GM19193 (cell line): ENCODE measurements around the gene PDZD8.

Experiments used
- POLR2A ChIP-seq: IDR thresholded peaks from 4 replicates; pipeline ENCODE4 v1.6.1; 2011; ENCODE audit not compliant: insufficient read depth, insufficient read length; ENCODE audit errors: extremely low read depth

The PDZD8 gene

DNA sequence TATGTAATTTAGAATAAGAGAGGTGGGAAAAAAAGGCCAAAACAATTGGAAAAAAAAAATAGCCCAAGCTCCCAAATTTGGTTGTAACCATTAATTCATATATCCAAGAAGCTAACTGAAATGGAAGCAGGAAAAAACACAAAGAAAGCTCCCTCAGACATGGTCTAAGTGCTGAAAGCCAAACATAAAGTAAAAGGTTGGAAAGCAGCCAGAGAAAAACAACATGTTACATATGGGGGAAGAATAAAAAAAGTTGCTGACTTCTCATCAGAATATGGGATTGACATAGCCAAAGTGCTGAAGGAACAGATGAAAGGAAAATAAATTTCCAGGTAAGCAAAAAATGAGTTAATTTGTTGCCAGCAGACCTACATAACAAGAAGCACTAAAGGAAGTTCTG is 40.3 kb downstream of the PDZD8 start:
- no peak for TF ChIP-seq POLR2A

DNA sequence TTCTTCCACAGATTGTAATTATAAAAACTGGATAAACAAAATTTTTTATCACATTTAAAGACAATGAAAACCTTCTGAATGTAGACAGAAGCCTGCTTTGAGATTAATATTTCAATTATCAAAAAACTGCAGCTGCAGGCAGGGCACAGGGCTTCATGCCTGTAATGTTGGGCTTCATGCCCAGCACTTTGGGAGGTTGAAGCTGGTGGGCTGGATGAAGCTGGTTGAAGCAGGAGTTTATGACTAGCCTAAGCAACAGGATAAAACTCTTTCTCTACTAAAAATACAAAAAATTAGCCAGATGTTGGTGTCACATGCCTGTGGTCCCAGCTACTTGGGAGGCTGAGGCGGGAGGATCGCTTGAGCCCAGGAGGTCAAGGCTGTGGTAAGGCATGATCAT is 41.2 kb downstream of the PDZD8 start:
- no peak for TF ChIP-seq POLR2A

DNA sequence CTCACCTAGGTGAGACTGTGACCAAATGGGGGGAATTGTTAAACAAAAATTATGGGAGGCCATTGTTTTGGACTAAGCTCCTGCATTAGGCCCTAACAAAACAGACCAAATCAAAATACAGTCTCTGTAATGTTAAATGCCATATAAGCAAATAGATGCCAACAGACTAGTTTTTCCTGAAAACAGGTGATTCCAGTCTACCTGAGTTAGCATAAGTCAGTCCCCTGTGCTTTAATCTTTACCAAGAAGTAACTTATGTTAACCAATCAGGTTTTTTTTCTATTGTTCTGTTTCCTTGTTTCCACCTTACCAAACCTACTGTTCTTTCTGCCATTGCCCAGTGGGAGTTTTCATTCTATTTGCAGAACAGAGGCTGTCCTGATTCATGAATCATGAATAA is 48.0 kb downstream of the PDZD8 start:
- TF ChIP-seq POLR2A = no peak

DNA sequence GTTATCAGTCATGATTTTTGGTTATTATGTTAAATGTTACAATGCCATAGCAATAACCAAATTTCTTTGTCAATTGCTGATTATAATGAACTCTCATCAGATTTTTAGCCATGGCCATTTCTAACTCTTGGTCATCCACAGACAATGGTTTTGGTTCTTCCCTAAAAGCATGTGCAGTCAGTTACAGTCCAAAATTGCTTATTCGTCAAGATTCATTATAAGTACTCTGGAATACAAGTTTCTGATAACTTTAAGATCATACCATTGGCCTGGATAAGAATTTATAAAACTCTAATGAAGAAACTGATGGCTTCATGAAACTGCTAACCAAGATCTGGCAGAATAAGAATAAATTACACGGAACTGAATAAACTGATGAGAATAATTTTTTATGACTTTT is 50.9 kb downstream of the PDZD8 start:
- TF ChIP-seq POLR2A = no peak

DNA sequence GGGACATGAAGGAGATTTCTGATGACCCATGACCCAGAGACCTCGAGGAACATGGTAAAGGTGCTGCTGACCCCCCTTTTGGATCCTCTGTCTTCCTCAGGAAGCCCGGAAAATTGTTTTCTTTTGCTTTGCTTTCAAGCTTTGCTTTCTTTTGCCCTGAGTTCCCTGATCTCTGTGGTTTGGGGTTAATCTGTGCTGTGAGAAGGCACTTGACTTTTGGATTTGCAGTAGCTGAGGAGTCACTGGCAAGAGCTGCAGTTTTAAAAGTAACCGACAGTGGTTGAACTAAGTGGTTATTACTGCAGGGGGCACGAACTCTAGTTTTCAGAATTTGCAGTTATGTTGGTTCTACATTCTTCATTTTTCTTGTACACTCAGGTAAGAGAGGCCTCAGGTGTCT is 53.0 kb downstream of the PDZD8 start:
- TF ChIP-seq POLR2A = no peak

DNA sequence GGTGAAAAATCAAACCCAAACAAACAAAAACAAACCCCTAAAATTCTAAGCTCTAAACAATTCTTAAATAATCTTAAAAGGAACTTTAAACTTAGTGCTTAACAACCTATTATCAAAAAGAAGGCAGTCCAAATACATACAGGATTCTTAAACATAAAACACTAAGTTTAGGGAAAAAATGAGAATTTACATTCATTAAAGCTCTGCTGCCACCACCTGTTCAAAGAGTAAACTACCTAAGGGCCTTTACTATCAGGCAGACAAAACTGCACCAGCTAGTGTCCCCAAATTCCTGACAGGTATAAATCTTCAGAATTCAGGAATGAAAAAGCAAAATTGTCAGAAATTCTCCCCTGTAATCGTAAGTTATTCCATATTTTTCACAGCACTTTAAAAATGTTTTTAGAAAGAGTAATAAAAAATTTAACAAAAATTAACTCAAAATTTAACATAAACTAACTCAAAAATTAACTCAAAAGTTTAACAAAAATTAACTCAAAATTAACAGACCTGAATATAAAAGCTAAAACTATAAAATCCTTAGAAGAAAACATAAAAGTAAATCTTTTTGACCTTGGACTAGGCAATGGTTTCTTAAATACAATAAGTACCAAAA is 55.1 kb downstream of the PDZD8 start:
- TF ChIP-seq POLR2A = no peak

DNA sequence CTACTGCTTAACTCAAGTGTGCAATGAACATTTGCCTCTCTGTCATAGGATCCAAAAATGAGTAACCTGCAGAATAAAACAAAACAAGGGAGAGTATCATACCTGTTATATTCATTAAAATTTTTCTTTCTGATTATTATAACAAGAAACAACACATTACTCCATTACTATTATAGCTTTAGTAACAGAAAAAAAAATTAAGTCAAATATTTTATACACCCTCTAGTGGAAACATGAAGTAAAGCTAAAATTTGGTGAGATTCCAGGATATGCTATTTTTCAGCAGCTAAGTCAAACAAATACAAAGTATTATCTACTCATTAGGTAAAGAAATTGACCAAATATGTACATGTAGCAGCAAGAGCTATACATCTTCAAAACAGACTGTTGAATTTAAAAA is 56.3 kb downstream of the PDZD8 start:
- TF ChIP-seq POLR2A = no peak

DNA sequence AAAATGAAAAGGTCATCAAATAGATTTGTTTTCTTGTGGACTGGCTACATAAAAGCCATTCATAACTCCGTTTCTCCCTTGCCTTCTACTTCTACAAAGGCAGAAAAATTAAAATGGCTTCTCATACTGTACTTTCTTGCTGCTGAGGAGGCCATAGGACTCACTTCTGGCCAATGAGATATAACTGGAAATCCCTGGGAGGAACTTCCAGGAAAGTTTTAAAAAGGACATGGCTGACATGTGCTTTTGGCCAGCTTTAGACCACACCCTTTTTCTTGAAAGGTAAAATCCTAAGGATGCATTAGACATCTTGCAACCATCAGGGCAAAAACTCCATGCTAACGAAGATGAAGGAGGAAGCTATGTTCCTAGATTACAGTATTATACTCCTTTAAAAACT is 58.5 kb downstream of the PDZD8 start:
- no peak for TF ChIP-seq POLR2A

DNA sequence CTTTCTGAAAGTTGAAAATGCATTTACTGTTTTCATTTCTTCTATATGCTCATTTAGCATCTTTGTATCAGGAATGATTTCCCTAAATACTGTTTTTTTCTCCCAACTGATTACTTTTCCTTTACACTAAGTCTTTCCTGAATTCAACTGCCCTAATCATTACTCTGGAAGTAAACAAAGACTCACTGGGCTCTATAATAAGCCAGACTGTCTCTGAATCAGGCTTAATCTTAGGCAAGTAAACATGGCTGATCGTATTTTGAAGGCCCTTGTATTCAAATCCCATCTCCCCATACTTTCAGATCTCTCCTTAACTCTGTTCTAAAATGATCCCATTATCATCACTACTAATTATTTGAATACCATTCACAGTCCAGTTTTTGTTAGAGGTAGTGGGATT is 61.6 kb downstream of the PDZD8 start:
- no peak for TF ChIP-seq POLR2A

DNA sequence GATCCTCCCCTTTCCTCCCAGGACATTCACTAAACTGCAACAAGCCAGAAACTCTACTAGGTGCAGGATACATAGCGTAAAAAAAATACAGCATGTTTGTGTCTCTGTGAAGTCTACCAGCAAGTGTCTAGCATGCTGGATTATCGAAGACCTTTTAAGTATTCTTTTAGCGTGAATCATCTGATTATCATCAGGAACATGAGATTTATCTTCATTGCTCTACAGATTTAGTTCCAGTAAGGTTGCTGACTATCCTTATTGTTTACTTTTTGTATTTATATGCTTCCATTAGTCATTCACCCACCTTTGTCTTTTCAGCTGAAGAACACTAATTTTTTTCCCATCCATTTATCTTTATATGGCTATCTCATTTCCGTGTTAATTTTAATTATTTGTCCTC is 62.8 kb downstream of the PDZD8 start:
- TF ChIP-seq POLR2A = no peak

DNA sequence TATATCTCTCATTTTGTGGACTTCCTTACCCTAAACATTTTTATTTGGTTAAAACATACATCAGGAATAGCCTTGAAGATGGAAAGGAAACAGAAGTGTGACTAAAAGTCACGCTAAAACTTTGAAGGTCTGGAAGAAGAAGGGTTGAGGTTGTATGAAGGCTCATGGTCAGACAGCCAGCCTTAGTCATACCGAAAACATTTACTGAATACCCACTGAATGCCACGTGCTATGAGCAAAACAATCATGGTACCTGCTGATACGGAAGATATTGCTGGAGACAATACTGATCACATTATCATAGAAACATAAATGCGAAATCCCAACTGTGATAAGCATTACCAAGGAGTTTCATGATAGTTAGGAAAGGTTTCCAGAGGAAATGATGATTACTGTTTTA is 64.0 kb downstream of the PDZD8 start:
- TF ChIP-seq POLR2A = no peak

DNA sequence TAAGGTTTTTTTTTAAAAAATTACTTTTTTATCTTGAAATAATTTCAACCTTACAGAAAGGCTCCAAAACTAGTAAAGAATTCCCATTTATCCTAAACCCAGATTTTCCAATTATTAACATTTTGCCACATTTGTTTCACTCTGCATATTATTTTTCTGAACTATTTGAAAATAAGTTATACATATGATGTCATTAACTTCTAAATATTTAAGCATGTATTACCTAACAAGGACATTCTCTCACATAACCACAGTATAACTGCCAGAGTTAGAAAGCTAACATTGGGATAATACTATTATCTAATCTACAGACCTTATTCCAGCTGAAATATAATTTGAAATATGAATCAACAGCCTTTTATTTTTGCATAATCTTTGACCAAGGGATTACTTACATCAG is 68.6 kb downstream of the PDZD8 start:
- TF ChIP-seq POLR2A = no peak

DNA sequence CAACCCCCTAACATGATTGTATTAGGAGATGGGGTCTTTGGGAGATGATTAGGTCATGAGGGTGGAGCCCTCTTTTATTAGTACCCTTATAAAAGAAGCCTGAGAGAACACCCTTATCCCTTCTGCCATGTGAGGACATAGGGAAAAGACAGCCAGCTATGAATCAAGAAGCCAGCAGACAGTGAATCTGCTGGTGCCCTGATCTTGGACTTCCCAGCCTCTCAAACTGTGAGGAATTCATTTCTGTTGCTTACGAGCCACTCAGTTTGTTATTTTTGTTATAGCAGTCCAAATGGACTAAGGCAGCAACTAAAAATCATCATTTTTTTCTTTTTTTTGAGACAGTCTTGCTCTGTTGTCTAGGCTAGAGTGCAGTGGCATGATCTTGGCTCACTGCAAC is 74.6 kb downstream of the PDZD8 start:
- TF ChIP-seq POLR2A = no peak

DNA sequence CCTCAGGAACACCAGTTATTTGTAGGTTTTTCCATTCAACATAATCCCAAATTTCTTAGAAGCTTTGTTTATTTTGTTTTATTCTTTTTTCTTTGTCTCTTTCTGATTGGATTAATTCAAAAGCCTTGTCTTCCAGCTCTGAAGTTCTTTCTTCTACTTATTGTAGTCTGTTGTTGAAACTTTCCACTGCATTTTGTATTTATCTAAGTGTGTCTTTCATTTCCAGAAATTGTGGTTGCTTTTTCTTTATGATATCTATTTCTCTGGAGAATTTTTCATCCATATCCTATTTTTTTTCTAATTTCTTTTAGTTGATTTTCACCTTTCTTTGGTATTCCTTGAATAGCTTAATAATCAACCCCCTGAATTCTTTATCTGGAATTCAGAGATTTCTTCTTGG is 75.8 kb downstream of the PDZD8 start:
- no peak for TF ChIP-seq POLR2A

DNA sequence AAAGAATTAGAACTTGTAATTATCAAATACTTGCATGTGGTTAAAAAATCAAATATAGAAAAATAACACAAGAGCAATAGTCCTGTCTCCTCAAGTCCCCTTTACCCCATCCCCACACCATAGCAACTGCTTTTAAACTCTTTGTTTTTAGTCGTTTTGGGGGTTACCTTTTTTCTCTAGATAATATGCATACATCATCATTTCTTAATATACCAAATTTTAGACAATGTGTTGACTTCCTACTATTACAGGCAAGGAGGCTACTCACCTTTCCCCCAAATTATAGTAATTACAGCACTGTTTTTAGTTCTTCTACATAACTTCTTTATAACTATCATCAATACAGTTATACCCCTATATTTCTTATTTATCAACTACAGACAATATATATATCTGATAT is 77.0 kb downstream of the PDZD8 start:
- TF ChIP-seq POLR2A = no peak

DNA sequence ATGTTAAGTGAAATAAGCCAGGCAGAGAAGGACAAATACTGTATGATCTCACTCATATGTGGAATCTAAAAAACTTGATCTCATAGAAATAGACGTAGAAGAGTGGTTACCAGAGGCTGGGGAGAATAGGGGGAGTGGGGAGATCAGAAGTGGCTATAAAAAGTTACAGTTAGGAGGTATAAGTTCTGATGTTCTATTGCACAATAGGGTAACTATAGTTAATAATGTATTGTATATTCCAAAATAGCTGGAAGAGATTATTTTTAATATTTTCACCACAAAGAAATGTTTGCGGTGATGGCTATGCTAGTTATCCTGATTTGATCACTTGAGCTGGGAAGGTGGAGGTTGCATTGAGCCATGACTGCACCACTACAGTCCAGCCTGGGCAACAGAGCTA is 80.5 kb downstream of the PDZD8 start:
- no peak for TF ChIP-seq POLR2A

DNA sequence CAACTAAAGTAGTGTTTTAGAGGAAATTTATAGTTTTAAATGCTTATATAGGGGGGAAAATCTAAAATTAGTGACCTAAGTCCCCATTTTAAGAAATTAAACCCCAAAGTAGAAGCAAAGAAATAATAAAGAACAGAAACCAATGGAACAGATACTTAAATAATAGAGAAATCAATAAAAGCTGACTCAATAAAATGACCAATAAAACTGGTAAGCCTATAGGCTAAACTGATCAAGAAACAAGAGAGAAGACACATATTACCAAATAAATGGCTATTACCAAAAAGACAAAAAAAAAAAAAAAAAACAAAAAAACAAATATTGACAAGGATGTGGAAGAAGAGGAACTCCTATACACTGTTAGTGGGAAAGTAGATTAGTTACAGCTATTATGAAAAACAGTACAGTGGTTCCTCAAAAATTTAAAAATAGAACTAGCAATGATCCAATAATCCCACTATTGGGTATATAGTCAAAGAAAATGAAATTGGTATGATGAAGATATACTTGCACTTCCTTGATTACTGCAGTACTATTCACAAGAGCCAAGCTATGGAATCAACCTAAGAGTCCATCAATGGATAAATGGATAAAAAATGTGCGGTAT is 81.1 kb downstream of the PDZD8 start:
- no peak for TF ChIP-seq POLR2A

DNA sequence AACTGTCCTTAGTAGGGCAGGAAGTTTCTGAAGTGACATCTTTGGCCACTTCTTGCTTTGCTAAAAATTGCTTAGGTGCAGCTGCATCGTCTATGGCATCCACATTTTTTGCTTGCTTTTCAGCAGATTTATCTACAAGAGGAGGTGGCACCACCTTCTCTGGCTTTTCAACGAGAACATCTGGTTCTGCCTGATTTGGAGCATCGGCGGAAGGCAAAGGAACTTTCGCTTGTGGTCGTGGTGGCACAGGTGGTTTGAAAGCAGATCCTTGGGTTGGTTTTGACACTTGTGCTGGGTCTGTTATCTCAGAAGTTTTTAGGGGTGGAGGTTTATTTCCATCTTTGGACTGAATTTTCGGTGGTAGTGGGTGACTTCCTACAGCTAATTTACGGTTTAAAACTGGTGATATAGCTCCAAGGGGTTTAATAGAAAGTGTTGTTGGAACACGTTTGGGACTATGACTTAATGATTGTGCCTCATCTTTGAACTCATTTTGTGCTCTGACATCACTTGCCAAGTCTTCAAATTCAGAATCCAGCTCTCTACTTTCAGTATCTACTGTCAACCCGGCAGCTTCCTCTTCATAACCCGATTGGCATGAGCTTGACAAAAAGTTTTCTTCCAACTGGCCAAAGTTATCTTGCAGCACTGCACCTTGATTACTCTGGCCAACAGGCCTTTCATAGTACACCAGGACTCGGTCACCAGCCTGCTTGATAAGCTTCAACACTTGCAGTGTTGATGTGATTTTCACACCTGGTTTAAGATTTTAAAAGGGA is 90.3 kb downstream of the PDZD8 start:
- no peak for TF ChIP-seq POLR2A
